Stimulated activated naive CD8-positive, alpha-beta T cell treated with anti-CD3 and anti-CD28 coated beads, Interleukin-15, amount 100 ng/mL, for 72 hours (primary cell): ENCODE results near the gene NAV2.

Experiments used
- ATAC-seq: fragments of 150-1000 bp; cut with Tn5 transposase; 2 replicates; pipeline ENCODE4 v1.10.0; 2021; ENCODE audit warnings: mild to moderate bottlenecking, moderate library complexity
- DNase-seq, 2 donors: peaks; one replicate each; pipeline ENCODE4 v3.0.0; 2021 to 2022
- H3K27ac Mint-ChIP-seq, 2 donors: one replicate each; pipeline ENCODE4 v1.8.0; 2022; ENCODE audit warnings: mild to moderate bottlenecking in 2 of 2, mixed read lengths in 2 of 2, moderate library complexity in 2 of 2
- H3K27me3 Mint-ChIP-seq: one replicate; pipeline ENCODE4 v1.8.0; 2022; ENCODE audit warnings: mixed read lengths
- H3K4me1 Mint-ChIP-seq: one replicate; pipeline ENCODE4 v1.8.0; 2022; ENCODE audit warnings: mild to moderate bottlenecking, mixed read lengths
- H3K4me3 Mint-ChIP-seq, 2 donors: one replicate each; pipeline ENCODE4 v1.8.0; 2022; ENCODE audit warnings: mild to moderate bottlenecking in 2 of 2, mixed read lengths in 2 of 2, moderate library complexity in 1 of 2
- H3K9me3 Mint-ChIP-seq, 2 donors: one replicate each; pipeline ENCODE4 v1.8.0; 2022; ENCODE audit warnings: mixed read lengths in 2 of 2

Gene NAV2

DNA sequence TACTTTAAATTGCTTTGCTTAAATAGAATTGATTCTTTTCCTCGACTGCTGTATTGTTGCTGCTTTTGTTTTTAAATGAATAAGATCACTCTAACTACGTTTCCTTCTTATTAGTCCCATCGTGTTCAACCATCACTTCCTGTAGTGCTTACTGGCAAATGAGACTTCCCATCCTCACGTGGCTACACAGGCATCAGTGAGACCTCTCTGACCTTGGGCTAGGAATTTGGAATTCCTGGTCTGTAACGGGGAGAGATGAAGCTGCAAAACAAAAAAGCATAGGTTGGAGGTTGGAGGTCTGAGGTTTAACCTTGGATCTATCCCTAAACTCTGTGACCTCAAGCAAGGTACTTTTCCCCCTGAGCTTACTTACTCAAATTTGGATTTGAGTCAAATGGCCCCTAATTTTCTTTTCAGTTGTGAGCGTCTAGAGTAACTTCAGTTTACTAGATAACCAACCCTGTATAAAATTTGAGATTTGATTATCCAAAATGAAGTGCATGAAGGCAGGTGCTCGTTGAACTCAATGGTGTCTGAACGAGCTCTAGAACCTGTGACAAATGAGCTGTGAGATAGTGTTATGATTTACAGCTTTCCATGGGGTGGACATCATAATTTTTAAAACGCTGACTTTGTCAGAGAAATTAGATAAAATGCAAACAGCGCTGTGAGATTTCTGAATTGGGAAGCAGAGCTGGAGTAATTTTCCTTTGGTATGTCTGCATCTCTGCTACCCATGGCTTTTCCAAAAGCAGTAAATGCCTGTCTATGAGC is 296.4 kb downstream of the NAV2 start:
- ATAC-seq (no peak), DNase-seq (no peak)
- Mint-ChIP-seq H3K27me3 (peaks cover 11% of the 10 kb centered on the region), H3K27ac (no peak overlapping the region), H3K4me3 (no peak overlapping the region), H3K4me1 (no peaks in the 10 kb centered on the region), H3K9me3 (no peaks in the 10 kb centered on the region)

DNA sequence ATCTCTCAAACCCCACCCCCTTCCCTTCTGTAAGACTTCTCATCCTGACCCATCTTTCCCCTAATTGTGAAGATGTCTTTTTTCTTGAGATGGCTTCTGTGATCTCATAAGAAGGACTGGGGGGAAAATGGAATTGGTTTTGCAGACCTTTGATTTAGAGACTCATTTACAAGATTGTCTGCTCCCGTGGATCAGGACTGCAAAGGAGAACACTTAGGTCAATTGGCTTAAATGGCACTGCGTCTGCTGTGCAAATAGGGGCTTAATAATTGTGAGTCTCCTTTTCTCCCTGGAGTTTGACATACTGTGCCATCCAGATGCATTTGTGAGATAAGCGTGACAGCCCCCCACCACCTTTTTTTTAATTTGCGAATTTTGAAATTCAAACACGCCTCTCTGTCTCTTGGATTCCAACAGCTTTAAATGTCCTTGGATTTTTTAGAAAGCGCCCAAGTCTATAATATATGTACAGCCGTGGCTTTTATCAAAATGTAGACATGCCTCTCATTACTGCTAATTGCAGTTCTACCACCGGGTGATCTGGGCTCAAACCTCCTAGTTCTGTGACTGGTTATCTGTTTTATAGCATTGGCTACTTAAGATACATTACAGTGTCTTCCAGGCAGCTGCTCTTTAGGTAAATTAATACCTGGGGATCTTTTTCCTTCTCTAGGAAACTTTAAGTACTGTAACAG is 297.7 kb downstream of the NAV2 start:
- H3K9me3 Mint-ChIP-seq = no peaks in the 10 kb centered on the region
- DNase-seq (no peak), ATAC-seq (no peak)
- no peaks in the 10 kb centered on the region for H3K4me1 Mint-ChIP-seq
- H3K4me3 Mint-ChIP-seq = no peak overlapping the region
- H3K27ac Mint-ChIP-seq = no peak overlapping the region
- peaks cover 14% of the 10 kb centered on the region for H3K27me3 Mint-ChIP-seq

DNA sequence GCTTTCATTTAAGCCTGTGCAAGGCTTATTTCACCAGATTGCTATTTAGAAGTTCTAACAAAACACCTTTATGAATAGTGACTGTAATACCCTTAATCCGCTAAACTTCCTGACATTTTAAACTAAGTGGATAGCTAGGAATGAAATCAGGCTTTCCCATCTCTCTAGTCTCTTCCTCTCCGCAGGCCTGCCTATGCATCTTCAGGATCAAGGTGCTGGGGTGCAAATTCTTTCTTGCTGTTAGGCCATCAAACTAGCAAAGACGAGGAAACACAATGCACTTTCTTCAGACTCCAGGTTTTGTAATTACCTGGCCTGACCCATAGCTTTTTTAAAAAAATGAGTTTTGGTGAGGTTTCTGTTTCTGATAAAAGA is 298.2 kb downstream of the NAV2 start:
- H3K27ac Mint-ChIP-seq = no peak overlapping the region
- no peak for ATAC-seq
- no peaks in the 10 kb centered on the region for H3K4me1 Mint-ChIP-seq
- peaks cover 14% of the 10 kb centered on the region for H3K27me3 Mint-ChIP-seq
- H3K9me3 Mint-ChIP-seq = no peaks in the 10 kb centered on the region
- no peak for DNase-seq
- no peak overlapping the region for H3K4me3 Mint-ChIP-seq

DNA sequence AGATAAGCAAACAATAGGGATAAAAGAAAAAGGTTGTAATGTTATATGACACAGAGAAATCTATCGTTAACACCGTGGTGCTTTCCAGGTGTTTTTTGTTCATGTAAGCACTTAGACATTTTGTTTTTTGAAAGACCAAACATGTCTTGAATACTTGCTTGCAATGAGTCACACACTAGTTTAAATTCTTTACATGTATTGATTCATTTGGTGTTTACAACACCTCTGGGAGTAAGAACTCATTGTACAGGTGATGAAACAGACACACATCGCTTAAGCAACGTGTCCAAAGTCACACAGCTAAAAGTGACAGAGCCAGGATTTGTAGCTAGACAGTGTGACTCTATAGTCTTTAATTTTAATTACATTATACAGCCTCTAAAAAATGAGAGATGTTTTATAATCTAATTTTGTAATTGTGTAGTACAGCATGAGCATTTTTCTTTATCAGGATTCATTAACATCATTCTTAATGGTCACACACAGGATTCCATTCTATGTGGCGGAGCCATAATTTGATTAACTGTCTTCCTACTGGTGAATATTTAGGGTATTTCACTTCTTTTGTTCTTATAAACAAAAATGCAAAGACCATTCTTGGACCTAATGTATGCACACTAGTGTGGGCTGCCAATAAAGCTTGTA is 298.8 kb downstream of the NAV2 start:
- H3K4me3 Mint-ChIP-seq = no peak overlapping the region
- no peaks in the 10 kb centered on the region for H3K9me3 Mint-ChIP-seq
- peaks cover 14% of the 10 kb centered on the region for H3K27me3 Mint-ChIP-seq
- H3K27ac Mint-ChIP-seq = no peak overlapping the region
- ATAC-seq (no peak), DNase-seq (no peak)
- no peaks in the 10 kb centered on the region for H3K4me1 Mint-ChIP-seq

DNA sequence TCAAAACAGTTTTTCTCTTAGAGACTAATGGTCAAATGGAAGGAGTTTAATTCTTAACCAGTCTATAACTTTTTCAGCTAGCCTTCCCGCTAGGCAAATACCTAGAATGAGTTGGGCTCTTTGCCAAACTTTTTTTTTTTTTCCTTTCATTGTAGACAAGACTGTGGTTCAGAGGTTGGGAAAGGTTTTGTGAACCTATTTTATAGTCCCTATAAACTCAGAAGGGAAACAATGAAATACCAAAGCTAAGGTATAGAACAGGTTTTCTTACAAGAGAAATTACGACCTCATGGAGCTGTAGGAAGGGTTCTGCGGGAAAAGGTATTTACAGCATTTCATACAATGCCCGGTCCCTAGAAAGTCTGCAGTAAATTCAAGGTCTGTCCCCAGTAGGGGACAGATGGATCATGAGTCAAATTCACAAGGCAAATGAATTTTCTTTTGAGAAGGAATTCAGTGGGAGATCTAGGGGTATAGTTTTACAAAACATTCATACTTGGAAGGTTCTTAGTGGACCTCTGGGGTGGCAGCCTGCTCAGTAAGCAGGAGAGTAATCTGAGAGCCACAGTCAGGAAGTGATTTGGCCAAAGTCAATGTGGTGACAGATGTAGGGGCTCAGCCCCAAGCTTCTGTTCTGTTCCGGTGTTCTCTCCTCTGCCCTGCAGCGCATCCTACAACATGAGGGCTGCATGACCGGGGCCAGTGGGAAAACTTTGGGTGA is 300.9 kb downstream of the NAV2 start:
- Mint-ChIP-seq H3K9me3 (no peaks in the 10 kb centered on the region), H3K4me1 (no peaks in the 10 kb centered on the region), H3K27me3 (peaks cover 20% of the 10 kb centered on the region), H3K4me3 (no peak overlapping the region), H3K27ac (no peak overlapping the region)
- no peak for ATAC-seq
- DNase-seq = no peak

DNA sequence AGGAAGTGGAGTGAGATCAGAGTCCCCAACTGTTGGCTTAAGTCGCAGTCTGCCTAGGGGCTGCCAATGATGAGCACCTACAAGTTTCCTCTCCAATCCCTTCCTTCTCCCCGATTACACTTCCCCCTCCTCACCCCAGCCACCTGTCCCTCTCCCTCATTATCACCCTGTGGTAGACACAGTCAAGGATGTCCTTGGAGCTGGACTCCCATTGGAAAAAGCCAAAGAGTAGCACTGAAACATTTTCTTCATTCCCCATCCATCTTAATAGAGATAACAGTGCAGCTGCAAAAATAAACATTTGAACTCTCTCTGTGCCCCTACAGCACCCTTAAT is 301.4 kb downstream of the NAV2 start:
- no peak for DNase-seq
- no peak for ATAC-seq
- Mint-ChIP-seq H3K4me1 (no peaks in the 10 kb centered on the region), H3K9me3 (no peaks in the 10 kb centered on the region), H3K4me3 (no peak overlapping the region), H3K27me3 (peaks cover 20% of the 10 kb centered on the region), H3K27ac (no peak overlapping the region)

DNA sequence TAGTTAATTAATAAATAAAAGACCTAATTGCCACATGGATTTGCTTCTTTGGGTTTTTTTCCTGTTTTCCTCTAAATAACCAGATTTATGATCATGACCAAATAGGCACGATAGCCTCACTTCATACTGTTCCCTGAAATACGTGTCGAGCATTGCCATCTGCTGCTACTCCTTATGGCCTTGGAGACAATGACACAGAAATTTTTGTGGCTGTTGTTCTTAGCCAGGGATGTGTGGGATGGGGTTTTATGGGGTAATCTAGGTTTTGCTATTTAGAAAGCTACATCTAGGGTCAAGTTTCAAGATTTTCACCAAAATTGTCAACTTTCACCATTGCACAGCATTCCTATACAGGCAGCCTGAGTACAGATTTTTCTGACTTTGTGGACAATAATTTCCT is 302.5 kb downstream of the NAV2 start:
- ATAC-seq (no peak), DNase-seq (no peak)
- H3K27me3 Mint-ChIP-seq = peaks cover 20% of the 10 kb centered on the region
- H3K9me3 Mint-ChIP-seq = no peaks in the 10 kb centered on the region
- no peak overlapping the region for H3K4me3 Mint-ChIP-seq
- no peaks in the 10 kb centered on the region for H3K4me1 Mint-ChIP-seq
- H3K27ac Mint-ChIP-seq = no peak overlapping the region

DNA sequence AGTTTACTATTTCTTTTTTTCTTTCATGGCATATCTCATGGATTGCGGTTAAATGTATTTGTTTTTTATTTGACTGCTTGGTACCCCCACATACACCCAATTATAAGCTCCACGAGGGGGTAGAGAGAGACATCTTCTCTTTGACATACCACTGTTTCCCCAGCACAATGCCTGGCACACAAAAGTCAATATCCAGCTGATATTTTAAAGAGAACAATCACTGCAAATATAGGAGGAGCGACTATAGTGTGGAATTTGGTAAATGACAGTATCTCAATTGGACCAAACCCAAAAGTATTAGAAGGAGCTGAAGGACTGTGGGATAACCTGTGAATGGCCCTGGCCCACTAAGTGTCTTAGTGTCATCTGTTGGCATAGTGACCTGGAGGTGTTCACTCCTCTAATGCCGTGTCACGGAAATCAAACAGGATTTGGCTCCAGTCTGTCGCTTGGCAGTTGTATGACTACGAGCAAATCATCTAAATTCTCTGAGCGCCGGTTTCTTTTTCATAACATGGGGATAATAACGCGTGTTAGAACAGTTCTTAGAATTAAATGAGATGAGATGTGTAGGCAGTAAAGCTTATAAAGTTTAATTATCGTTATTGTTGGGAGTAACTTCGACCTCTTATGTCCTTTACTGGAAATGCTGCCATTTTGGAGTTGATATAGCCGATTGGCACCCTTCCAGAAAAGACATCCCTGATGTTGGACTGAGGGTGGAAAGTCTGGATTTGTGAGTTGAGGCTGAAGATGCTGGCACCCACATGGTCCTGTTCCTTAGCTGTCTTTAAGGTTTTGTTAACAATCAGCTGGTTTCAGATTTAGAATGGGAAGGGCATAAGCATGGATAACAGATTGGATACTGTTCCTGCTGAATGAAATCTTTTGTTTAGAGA is 303.1 kb downstream of the NAV2 start:
- H3K9me3 Mint-ChIP-seq = no peaks in the 10 kb centered on the region
- DNase-seq = no peak
- no peaks in the 10 kb centered on the region for H3K4me1 Mint-ChIP-seq
- no peak for ATAC-seq
- H3K27me3 Mint-ChIP-seq = peaks cover 20% of the 10 kb centered on the region
- no peak overlapping the region for H3K27ac Mint-ChIP-seq
- no peak overlapping the region for H3K4me3 Mint-ChIP-seq

DNA sequence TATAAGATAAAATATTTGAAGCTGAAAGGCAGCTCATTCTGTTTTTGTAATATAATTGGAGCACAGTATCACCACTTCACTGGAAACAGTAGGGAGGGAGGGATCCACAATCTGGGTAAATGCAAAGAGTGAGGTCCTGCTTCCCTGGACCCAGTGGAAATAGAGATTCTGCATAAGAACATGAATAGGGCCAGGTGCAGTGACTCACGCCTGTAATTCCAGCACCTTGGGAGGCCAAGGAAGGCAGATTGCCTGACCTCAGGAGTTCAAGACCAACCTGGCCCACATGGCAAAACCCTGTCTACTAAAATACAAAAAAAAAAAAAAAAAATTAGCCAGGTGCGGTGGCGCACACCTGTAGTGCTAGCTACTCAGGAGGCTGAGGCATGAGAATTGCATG is 303.9 kb downstream of the NAV2 start:
- no peaks in the 10 kb centered on the region for H3K4me1 Mint-ChIP-seq
- H3K9me3 Mint-ChIP-seq = no peaks in the 10 kb centered on the region

DNA sequence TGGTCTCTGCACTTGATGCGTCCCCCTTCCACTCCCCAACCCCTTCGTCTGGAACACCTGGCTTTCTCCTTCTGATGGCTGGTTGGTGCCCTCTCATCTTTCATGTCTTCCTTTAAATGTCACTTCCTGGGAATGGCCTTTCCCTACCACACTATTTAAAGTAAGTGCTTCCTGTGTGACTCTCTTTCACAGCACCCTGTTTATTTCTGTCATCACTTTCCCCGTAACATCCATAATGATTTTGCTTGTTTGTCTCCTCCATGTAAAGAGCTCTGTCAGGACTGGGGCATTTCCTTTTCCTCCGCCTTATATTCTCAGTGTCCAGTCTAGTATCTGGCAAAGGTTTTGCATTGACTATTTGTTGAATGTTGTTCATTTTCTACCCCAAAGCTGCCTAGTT is 304.7 kb downstream of the NAV2 start:
- Mint-ChIP-seq H3K4me3 (no peak overlapping the region), H3K27me3 (peaks cover 20% of the 10 kb centered on the region), H3K27ac (no peak overlapping the region), H3K9me3 (no peaks in the 10 kb centered on the region), H3K4me1 (no peaks in the 10 kb centered on the region)
- ATAC-seq = no peak
- DNase-seq = no peak

More for the DNA sequence above, 303.9 kb downstream of the NAV2 start:
- ATAC-seq = no peak
- no peak for DNase-seq
- Mint-ChIP-seq H3K27me3 (peaks cover 20% of the 10 kb centered on the region), H3K4me3 (no peak overlapping the region), H3K27ac (no peak overlapping the region)

DNA sequence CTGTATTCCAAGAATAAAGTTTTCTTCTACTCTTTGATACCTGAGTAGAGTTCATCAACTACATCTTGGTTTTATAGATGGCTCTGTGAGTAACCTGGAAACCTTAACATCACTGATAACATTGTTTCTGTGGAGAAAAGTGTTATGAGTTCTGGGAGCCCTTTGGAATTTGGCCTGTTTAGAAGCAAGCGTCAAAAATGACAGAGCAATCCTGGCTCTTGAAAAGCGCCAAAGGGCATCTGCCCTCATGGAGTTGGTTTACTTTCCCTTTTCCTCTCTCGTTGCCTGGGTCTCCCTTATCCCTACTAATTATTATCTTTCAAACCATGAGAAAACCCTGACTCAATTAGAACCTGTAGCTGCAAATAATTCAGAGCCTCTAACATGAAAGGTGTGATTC is 307.6 kb downstream of the NAV2 start:
- H3K9me3 Mint-ChIP-seq = no peaks in the 10 kb centered on the region
- no peak for DNase-seq
- peaks cover 6% of the 10 kb centered on the region for H3K27me3 Mint-ChIP-seq
- H3K27ac Mint-ChIP-seq = no peak overlapping the region
- no peak overlapping the region for H3K4me3 Mint-ChIP-seq
- no peak for ATAC-seq
- H3K4me1 Mint-ChIP-seq = no peaks in the 10 kb centered on the region

DNA sequence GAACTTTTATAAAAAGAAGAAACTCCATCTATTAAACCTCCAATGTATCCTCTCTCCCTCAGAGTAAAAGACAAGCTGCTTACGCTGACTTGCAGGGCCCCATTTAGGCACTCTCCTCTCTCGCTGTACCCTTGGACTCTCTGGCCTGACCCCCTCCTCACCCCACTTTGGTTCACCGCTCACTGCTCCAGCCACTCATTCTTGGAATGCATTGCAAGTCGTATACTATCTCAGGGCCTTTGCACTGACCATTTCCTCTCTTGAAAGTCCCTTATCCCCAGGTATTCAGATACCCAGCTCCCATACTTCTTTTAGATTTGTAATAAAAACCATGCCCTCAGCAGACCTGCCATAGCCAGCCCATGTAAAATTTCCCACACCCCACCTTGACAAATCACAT is 308.1 kb downstream of the NAV2 start:
- DNase-seq (no peak), ATAC-seq (no peak)

DNA sequence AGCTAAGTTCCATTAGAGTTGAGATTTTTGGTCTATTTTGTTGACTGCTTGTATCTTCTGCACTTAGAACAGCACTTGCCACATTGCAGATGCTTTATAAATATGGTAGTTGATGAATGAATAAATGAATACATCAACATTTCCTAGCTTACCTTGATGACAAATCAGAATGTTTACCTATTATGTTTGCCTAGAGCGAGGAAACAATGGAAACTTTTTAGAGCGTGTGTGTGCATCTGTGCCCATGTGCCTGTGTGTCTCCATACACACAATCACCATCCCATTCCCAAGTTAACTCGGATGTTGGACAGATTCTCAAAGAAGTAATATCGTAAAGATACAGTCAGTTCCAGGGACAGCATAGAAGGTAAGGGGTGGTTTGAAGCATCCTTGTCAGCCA is 308.6 kb downstream of the NAV2 start:
- Mint-ChIP-seq H3K4me3 (no peak overlapping the region), H3K27me3 (peaks cover 6% of the 10 kb centered on the region), H3K9me3 (no peaks in the 10 kb centered on the region), H3K27ac (no peak overlapping the region), H3K4me1 (no peaks in the 10 kb centered on the region)
- DNase-seq (no peak), ATAC-seq (no peak)

More for the DNA sequence above, 308.1 kb downstream of the NAV2 start:
- peaks cover 6% of the 10 kb centered on the region for H3K27me3 Mint-ChIP-seq
- H3K4me1 Mint-ChIP-seq = no peaks in the 10 kb centered on the region
- no peaks in the 10 kb centered on the region for H3K9me3 Mint-ChIP-seq
- no peak overlapping the region for H3K27ac Mint-ChIP-seq
- H3K4me3 Mint-ChIP-seq = no peak overlapping the region

DNA sequence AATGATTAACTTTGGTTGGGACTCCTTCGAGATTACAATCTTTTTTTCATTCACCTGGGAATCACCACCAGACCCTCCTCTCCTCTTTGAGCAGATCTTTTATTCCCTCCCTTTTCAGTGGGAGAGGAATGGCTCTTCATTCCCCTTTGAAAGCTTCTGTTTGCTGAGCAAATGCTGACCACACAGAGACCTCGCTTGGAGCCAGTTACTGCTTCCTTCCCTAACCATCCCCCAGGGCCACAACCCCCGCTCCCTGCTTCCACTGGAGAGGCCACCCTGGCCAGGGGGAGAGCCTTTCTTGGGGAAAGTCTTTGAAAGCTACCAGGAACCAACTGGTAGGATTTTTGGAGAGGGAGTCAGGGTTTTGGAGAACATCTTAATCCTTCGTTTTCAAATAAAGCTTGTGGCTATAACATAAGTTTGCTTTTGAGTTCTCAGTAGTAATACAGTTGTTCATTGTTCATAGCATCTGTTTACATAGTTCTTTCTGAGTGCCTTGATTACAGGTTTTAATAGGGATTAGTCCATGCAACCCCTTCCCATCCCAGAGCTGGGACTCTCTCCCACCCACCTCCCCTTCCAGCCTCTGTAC is 309.2 kb downstream of the NAV2 start:
- DNase-seq (no peak), ATAC-seq (no peak)
- Mint-ChIP-seq H3K4me1 (no peaks in the 10 kb centered on the region), H3K9me3 (no peaks in the 10 kb centered on the region), H3K4me3 (no peak overlapping the region), H3K27ac (no peak overlapping the region), H3K27me3 (peaks cover 6% of the 10 kb centered on the region)
